GM21723 (cell line): ENCODE measurements around the gene TMOD1.

Experiments
- ATAC-seq: cut with Tn5 transposase; IDR thresholded peaks from one replicate; pipeline ENCODE4 v1.9.1; 2021; ENCODE audit warnings: mild to moderate bottlenecking, moderate library complexity; ENCODE audit not compliant: unreplicated experiment

TMOD1 gene

DNA sequence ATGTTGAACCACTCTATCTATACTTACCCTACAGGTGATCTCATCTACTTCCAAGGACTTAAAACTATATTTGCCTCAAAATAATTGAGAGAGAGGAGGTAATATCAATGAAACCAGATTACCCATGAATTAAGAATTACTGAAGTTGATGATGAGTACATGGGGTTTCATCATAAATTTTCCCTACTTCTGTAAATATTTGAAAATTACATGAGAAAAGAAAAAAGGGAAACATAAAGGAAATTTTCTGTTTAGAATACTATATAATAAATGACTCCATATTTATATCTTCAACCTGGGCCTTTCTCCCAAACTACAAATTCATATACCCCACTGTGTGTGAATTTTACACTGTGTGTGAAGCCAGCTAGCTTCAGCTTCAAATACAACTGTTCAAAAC is 129.1 kb downstream of the TMOD1 start:
- ATAC-seq, result no peak

DNA sequence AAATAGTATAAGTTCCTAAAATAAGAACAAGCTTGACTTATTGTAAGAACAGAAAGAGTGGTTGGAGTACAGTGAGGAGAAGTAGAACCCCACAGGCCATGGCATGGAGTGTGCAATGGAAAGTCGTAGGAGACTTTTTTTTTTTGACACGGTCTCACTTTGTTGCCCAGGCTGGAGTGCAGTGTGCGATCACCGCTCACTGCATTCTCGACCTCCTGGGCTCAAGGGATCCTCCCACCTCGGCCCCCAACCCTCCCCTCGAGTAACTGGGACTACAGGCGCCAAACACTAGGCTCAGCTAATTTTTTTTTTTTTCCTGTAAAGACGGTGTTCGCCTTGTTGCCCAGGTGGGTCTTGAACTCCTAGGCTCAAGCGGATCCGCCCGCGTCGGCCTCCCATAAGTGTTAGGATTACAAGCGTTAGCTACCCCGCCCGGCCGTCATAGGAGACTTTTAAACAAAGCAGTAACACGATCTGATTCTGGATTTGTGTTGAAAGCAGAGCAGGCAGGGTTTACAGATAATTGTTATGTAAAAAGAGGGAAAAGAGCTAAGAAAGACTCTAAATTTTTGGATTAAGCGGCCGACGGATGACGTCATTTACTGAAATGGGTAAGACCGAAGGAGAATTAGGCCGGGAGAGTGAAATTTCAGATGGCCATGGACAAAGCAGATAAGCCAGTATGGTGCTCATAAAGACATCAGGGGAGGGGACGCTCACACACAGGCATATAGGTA is 130.9 kb downstream of the TMOD1 start:
- peak; percentile 13 for ATAC-seq

DNA sequence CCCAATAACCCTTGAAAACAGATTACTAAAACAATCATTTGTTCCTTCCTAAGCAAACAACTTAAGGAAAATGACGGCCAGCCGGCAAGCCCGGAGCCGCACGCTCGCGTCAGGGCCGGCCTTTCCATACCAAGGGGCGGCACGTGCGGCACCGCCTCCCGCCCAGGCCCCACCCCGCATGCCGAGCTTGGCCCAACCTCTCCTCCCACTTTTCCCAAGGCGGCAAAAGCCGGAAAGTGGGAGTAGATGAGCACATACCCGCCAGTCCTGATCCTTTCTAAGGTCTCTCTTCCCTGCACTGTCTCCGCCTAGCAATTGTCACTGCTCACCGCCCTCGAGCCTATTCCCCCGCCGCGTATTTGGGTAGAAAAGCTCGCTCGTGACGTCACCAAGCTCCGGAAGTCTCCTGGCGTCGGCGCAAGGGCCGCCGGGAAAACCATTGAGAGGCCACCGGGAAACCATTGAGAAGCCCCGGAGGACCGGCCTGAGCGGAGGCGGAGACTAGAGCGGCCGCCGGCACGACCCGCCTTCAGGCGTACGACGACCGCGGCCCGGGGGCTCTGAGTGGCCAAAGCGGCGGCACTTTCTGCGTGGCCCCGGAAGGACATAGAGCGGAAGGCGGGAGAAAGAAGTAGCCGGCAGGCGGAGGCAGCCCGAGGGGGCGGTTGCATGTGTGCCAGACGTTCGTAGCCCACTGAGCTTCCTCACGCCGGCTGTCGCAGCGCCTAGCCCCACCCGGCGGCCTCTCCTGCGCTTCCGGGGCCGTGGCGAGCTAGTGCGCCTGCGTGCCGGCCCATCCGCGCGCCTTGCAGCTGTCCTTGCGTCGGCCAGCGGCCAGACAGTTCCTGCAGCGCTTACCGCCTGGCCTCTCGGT is 131.8 kb downstream of the TMOD1 start, which contains the start of the genes NCBP1 and TSTD2:
NCBP1 (plus strand) TSS at position 837 of the 874 bp plus-strand sequence. CDS start 61 bp downstream, outside the sequence.
TSTD2 (minus strand) TSS at position 384 of the 874 bp plus-strand sequence. CDS start 5,806 bp downstream, outside the sequence.
- peak; percentile 89 for ATAC-seq

DNA sequence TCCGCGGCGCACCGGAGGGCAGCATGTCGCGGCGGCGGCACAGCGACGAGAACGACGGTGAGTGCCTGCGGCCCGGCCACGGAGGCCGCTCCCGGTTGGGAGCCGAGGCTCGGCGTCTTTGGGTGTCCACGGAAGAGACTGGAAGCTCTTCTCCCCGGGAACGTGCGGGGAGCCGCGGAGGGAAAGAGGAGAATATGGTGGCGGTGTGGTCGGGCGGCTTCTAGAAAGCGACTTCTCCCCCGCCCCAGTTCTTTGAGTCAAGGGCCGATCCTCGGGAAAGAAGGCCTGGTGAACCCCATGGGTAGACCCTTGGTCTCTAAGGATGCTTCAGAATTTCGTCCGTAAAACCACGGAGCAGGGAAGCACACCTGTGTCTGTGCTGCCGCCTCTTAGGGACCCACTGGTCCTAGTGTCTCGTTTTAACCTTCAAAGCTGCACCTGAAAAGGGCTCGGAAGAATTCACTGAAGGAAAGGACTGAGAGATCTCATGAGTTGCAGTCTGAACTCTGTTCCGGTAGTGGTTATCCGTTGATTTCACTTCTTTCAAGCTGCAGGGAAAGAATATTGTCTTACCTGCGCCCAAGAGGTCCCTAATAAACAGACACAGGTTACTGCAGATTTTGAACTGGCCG is 132.5 kb downstream of the TMOD1 start:
- ATAC-seq, result peak; percentile 2

- no peak for ATAC-seq
These were observed 133.6 kb downstream of the TMOD1 start for GRCh38 chr9:97635026-97635425.

DNA sequence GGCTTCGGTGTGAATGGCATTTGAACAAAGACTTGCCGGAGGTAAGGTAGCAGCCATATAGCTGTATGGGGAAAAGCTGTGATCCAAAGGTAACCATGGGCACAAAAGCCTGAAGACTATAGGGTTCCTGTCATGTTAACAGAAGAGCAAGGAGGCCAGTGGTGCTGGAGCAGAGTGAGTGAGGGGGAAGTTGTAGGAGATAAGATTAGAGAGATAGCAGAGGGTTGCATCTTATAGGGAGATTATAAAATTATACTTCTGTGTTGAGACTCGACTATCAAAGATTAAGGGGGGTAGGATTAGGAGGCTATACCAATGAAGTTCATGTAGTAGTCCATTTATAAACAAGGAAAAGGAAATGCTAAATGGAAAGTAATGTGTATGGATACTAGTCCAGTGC is 135.4 kb downstream of the TMOD1 start:
- no peak for ATAC-seq

GRCh38 chr9:97638666-97639065 is 137.2 kb downstream of the TMOD1 start:
- ATAC-seq, result no peak

DNA sequence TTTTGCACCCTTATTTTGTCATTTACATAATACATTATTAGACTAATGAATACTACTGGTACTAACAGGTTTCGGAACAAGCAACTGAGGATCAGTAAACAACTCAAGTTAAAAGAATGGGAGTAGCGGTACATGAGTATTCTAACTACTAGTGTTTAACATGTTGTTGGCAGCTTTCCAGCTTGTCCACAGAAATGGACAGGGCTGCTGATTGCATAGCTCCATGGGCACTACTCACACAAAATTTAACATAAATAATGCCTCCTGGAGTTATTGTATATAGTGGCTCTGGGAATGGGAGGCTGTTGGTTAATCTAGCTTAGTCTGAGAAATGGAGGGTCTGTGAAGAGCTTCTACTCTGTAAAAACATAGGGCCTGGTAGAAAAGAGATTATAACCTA is 138.9 kb downstream of the TMOD1 start:
- ATAC-seq, result no peak

- no peak for ATAC-seq
These were observed 144.3 kb downstream of the TMOD1 start for GRCh38 chr9:97645720-97646119.

DNA sequence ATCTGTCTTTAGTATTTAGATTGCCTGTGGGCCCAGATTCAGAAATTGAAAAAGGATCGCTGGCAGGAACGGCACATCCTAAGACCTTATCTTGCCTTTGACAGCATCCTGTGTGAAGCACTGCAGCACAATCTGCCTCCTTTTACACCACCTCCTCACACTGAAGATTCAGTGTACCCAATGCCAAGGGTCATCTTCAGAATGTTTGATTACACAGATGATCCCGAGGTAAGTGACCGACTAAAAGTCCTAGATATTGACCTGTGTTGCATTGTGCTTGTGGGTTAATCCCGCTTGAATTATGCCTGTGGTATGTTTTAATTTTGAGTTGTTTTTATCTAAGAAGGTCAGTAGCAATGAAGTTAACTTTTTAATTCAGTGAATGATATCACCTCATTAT is 146.5 kb downstream of the TMOD1 start:
- no peak for ATAC-seq
